Uterus (tissue), 4 donors: ENCODE results near the gene GPR37L1. TPM values are rescaled to one million over a fixed set of nuclear protein-coding genes. Genes with fewer than 3 reads are reported as not detected.

Experiments
- DNase-seq, 2 donors: peaks; one replicate each; pipeline ENCODE4 v3.0.0-alpha.2; 2019 to 2020
- H3K27ac ChIP-seq, 2 donors: fragments of 200-600 bp; sonication (generic); 1 replicate in 1 of 2; 2 replicates in 1 of 2; pipeline ENCODE4 v1.5.1; 2016 to 2018
- H3K27me3 ChIP-seq, 2 donors: fragments of 200-600 bp; sonication (generic); one replicate each; pipeline ENCODE4 v1.5.1; 2018 to 2019; ENCODE audit warnings: control low read depth in 1 of 2
- H3K36me3 ChIP-seq, 2 donors: fragments of 200-600 bp; sonication (generic); one replicate each; pipeline ENCODE4 v1.5.1; 2019; ENCODE audit warnings: control low read depth in 1 of 2
- H3K4me1 ChIP-seq, 2 donors: fragments of 200-600 bp; sonication (generic); one replicate each; pipeline ENCODE4 v1.5.1; 2018 to 2019; ENCODE audit warnings: control low read depth in 1 of 2
- H3K4me3 ChIP-seq, 2 donors: fragments of 200-600 bp; sonication (generic); 1 replicate in 1 of 2; 2 replicates in 1 of 2; pipeline ENCODE4 v1.5.1; 2018 to 2019; ENCODE audit warnings: mild to moderate bottlenecking in 1 of 2
- H3K9me3 ChIP-seq, 2 donors: fragments of 200-600 bp; sonication (generic); one replicate each; pipeline ENCODE4 v1.5.1; 2019; ENCODE audit warnings: control low read depth in 1 of 2
- CTCF ChIP-seq, 4 experiments: fragments of 200-600 bp in 2 of 4; fragments of 450-650 bp in 2 of 4; sonication (generic) in 2 of 4; IDR thresholded peaks; one replicate each; pipeline ENCODE4 v1.5.1; 2016 to 2019; ENCODE audit warnings: antibody characterized with exemption in 4 of 4, mild to moderate bottlenecking in 2 of 4, moderate library complexity in 1 of 4
- POLR2A ChIP-seq, 2 donors: fragments of 450-650 bp; IDR thresholded peaks; one replicate each; pipeline ENCODE4 v1.6.1; 2016; ENCODE audit warnings: antibody characterized with exemption in 2 of 2, mild to moderate bottlenecking in 1 of 2, moderate library complexity in 1 of 2
- intact Hi-C: fragments of 100-400 bp; cut with DNase I; formaldehyde crosslinking; loops from one replicate; pipeline ENCODE4 v1.15.1; 2023; ENCODE audit warnings: low total_unique reads
- small RNA-seq: library from RNA; depleted of rRNA; stranded (forward); fragments of <200 nt; gene quantifications from one replicate; pipeline ENCODE3, GENCODE V24; 2016
- total RNA-seq, 4 donors: library from RNA; depleted of rRNA in 3 of 4; stranded (reverse); fragments of >200 nt in 3 of 4; gene quantifications; one replicate each; pipeline versions ENCODE4 v1.1.0 to v1.2.4, GENCODE V29; 2014 to 2023
- donor health status: DM: yes; HTN: yes; CAD: no.

Gene GPR37L1
- total RNA-seq, 4 donors from 2014 or later, result 0.09 to 0.21 TPM; not detected in 2

- intact Hi-C loops, result no loop called here
- no peak for DNase-seq
- TF ChIP-seq CTCF (IDR thresholded peaks at IDR 0.05) (no peak), POLR2A (IDR thresholded peaks at IDR 0.05) (no peak)
- Histone ChIP-seq H3K4me3 (no peak overlapping the region), H3K9me3 (no peaks in the 10 kb centered on the region), H3K36me3 (no peaks in the 10 kb centered on the region), H3K27ac (no peak overlapping the region), H3K27me3 (no peaks in the 10 kb centered on the region), H3K4me1 (no peaks in the 10 kb centered on the region)
These were observed 58.9 kb downstream of the GPR37L1 start for GRCh38 chr1:202181586-202181985.

GRCh38 chr1:202182040-202182877, 59.5 kb downstream of the GPR37L1 start:
- Histone ChIP-seq H3K4me3 (no peak overlapping the region), H3K4me1 (no peaks in the 10 kb centered on the region), H3K36me3 (no peaks in the 10 kb centered on the region), H3K9me3 (no peaks in the 10 kb centered on the region), H3K27ac (no peak overlapping the region), H3K27me3 (no peaks in the 10 kb centered on the region)
- no peak for TF ChIP-seq CTCF (IDR thresholded peaks at IDR 0.05)
- TF ChIP-seq POLR2A (IDR thresholded peaks at IDR 0.05), result no peak
- intact Hi-C loops, result no loop called here
- no peak for DNase-seq

Small RNA genes within 50 kb of the gene (small RNA-seq; reads per million reads assigned to genes)
- gene CRIP1P3, result not detected

Other genes starting within 250 kb of the GPR37L1 start
- 10 to 100 TPM in 2 of 4 donors, 1 to 10 TPM in 2; 2.1 to 52.8 (median 12.0) TPM for gene SHISA4, start 234.0 kb upstream of the GPR37L1 start, total RNA-seq
- gene LMOD1, start 176.4 kb upstream of the GPR37L1 start, total RNA-seq, result 100 to 1,000 TPM in 3 of 4 donors, 10 to 100 TPM in 1; 38.9 to 377 (median 147) TPM
- 10 to 100 TPM; 18.7 to 34.9 (median 29.7) TPM for gene TIMM17A, start 167.4 kb upstream of the GPR37L1 start, total RNA-seq
- 10 to 100 TPM; 17.9 to 64.8 (median 41.7) TPM for gene RNPEP, start 140.3 kb upstream of the GPR37L1 start, total RNA-seq
- 10 to 100 TPM in 1 of 4 donors, 1 to 10 TPM in 3; 1.0 to 67.7 (median 2.0) TPM for gene ELF3, start 112.3 kb upstream of the GPR37L1 start, total RNA-seq
- 10 to 100 TPM in 3 of 4 donors, 1 to 10 TPM in 1; 4.6 to 86.2 (median 18.7) TPM for gene ARL8A, start 21.8 kb downstream of the GPR37L1 start, total RNA-seq
- 1 to 10 TPM in 2 of 4 donors, under 1 TPM in 1, not detected in 1; 0.79 to 8.5 (median 1.8) TPM for gene PTPN7, start 37.7 kb downstream of the GPR37L1 start, total RNA-seq
- gene LGR6, start 70.9 kb downstream of the GPR37L1 start, total RNA-seq, result 1 to 10 TPM in 3 of 4 donors, not detected in 1; 3.5 to 7.2 (median 4.0) TPM
- 10 to 100 TPM in 1 of 4 donors, 1 to 10 TPM in 2, under 1 TPM in 1; 0.76 to 25.9 (median 2.8) TPM for gene UBE2T, start 219.0 kb downstream of the GPR37L1 start, total RNA-seq
- 100 to 1,000 TPM; 197 to 386 (median 303) TPM for gene PPP1R12B, start 225.8 kb downstream of the GPR37L1 start, total RNA-seq